ENCODE data around the gene MN1. TPM values are rescaled to one million over a fixed set of nuclear protein-coding genes. Genes with fewer than 3 reads are reported as not detected.

Gene MN1
- total RNA-seq, 1 donor from 2014 or later: 4.0 TPM

DNA sequence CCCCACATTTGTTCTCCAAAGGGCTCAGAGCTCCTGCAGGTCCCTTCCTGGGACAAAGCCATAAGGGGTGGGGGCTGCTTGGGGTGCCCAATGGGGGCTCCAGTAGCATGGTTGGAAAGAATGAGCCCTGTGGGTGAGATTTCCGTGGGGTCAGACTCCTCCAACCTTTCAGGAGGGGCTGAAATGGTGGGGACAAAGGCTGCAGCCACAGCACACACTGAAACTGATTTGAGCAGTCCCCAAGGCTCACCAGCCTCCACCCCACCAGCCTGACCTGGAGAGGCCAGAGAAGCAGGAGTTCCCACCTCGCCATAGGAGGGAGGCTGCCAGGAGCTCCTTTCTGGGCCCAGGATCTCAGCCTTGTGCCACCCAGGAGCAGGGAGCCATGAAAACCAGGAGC is 69.2 kb downstream of the MN1 start:
- Histone ChIP-seq H3K4me3 (no peak overlapping the region), H3K36me3 (no peaks in the 10 kb centered on the region), H3K27ac (no peak overlapping the region), H3K27me3 (no peaks in the 10 kb centered on the region), H3K4me1 (no peaks in the 10 kb centered on the region), H3K9me3 (peaks cover under 1% of the 10 kb centered on the region)
- intact Hi-C loops (cut with DNase I): no loop called here
- TF ChIP-seq, protein P1, sequence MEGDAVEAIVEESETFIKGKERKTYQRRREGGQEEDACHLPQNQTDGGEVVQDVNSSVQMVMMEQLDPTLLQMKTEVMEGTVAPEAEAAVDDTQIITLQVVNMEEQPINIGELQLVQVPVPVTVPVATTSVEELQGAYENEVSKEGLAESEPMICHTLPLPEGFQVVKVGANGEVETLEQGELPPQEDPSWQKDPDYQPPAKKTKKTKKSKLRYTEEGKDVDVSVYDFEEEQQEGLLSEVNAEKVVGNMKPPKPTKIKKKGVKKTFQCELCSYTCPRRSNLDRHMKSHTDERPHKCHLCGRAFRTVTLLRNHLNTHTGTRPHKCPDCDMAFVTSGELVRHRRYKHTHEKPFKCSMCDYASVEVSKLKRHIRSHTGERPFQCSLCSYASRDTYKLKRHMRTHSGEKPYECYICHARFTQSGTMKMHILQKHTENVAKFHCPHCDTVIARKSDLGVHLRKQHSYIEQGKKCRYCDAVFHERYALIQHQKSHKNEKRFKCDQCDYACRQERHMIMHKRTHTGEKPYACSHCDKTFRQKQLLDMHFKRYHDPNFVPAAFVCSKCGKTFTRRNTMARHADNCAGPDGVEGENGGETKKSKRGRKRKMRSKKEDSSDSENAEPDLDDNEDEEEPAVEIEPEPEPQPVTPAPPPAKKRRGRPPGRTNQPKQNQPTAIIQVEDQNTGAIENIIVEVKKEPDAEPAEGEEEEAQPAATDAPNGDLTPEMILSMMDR (IDR thresholded peaks at IDR 0.05): no peak
- ATAC-seq (no peak), DNase-seq (peak; percentile 58)

DNA sequence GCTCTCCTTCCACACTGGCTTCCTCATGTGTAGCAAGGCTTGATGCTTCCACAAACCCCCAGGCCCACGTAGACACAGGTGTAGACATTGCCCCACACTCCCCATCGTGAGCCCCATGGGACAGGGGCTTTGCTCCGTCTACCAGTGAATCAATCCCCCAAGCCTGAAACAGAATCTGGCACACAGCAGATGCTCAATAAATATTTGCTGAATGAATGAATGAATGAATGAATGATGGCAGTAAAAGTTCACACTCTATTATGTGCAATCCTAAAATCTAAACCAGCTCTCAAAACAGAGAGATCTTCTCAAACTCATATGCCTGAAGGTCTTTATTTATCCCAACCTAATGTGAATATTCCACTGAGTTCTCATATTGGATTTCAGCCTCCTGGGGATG is 69.9 kb downstream of the MN1 start:
- intact Hi-C loops (cut with DNase I): no loop called here

DNA sequence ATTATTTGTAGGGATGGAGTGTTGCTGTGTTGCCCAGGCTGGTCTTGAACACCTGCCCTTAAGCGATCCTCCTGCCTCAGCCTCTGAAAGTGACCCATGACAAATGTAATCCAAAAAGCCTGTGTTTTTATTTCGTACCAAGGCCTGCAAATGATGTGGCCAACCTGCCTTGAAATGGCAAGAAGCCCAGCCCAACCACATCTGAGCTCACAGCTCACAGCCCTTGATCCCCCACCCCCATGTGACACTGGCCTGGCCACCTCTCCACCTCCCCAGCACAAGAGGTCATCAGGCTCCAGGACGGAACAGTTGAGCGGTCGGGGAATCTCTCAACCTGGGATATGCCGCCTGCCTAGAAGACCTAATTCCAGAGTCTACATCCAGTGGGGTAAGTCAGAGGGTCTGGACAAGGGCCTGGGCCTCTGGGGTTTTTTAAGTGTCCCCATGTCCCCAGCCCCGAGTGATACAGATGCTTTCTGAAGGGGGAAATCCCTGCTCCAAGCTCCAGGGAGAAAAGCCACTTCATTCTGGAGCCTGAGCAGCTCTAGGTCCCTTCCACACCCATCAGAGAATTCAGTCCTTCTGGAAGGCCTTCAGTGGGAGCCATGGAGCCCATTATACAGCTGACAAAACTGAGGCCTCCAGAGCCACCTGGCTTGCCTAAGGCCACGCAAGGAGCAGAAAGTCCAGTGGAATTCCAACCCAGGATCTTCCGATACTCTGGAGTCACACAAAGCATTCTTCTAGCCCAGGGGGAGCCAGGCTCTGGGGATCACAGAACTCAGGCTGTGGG is 70.7 kb downstream of the MN1 start:
- Histone ChIP-seq H3K27me3 (no peaks in the 10 kb centered on the region), H3K36me3 (no peaks in the 10 kb centered on the region), H3K4me1 (peaks cover 12% of the 10 kb centered on the region), H3K27ac (no peak overlapping the region), H3K4me3 (no peak overlapping the region), H3K9me3 (no peaks in the 10 kb centered on the region)
- peak; percentile 31 for DNase-seq
- ATAC-seq: no peak
- intact Hi-C loops (cut with DNase I): no loop called here
- TF ChIP-seq, protein P1 (IDR thresholded peaks at IDR 0.05): no peak

More for the DNA sequence above, 69.9 kb downstream of the MN1 start:
- DNase-seq (peak; percentile 30), ATAC-seq (no peak)
- Histone ChIP-seq H3K9me3 (no peaks in the 10 kb centered on the region), H3K27ac (no peak overlapping the region), H3K27me3 (no peaks in the 10 kb centered on the region), H3K4me3 (no peak overlapping the region), H3K4me1 (peaks cover 7% of the 10 kb centered on the region), H3K36me3 (no peaks in the 10 kb centered on the region)
- TF ChIP-seq, protein P1 (IDR thresholded peaks at IDR 0.05): no peak

DNA sequence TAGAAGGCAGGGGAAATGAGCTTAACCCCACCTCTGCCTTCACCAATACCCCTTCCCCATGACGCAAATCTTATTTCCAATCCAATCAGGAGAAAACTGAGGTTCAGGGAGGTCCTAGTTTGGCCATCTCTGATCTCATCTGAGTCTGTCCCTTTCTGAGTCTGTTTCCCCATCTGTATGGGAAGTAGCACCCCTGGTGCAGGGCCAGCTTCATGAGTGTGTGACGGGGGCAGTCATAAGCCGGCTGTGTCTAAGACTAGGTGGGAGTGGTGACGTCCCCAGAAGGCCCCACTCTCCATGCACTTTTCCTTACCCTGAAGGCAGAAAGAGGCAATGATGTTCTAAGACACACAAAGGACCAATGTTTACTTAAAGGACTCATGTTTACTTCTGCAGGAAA is 72.3 kb downstream of the MN1 start:
- H3K36me3 ChIP-seq: no peaks in the 10 kb centered on the region
- intact Hi-C loops (cut with DNase I): no loop called here
- no peaks in the 10 kb centered on the region for H3K9me3 ChIP-seq
- H3K27me3 ChIP-seq: no peaks in the 10 kb centered on the region
- TF ChIP-seq, protein P1 (IDR thresholded peaks at IDR 0.05): no peak
- DNase-seq (peak; percentile 17), ATAC-seq (no peak)
- H3K4me1 ChIP-seq: peaks cover 12% of the 10 kb centered on the region
- no peak overlapping the region for H3K27ac ChIP-seq
- H3K4me3 ChIP-seq: no peak overlapping the region

DNA sequence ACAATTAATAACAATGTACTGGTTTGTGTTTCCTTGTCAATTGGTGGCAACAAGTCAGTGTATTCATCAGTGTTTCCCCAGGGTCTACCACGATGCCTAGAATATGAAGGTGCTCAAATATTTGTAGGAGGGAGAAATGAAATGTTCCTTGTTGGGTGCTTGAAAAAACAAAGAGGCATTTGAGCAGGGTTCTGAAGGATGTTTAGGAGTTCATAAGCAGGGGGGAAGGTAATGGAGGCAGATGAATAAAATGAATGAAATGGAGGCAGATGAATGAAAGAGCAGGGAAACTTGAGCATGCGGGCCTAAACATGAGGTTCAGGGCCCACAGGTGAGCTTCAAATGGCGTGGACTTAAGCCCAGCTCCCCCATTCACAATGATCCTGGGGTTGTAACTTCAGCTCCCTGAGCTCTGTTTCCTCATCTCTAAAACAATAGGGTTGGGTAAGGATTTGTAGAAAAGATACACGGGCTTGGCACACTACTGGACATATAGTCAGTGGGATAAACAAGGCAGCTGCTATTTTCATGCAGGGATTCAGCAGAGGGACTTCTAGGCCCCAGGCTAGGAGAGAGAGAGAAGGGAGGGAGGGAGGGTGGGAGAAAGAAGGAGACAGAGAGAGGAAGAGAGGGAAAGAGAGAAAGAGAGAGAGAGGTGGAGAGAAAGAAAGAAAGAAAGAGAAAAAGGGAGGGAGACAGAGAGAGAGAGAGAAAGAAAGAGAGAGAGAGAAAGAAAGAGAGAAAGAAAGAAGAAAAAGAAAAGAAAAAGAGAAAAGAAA is 73.7 kb downstream of the MN1 start:
- DNase-seq: no peak
- intact Hi-C loops (cut with DNase I): no loop called here

More for the DNA sequence above, 73.7 kb downstream of the MN1 start:
- no peak for ATAC-seq
- TF ChIP-seq, protein P1 (IDR thresholded peaks at IDR 0.05): no peak
- Histone ChIP-seq H3K27me3 (no peaks in the 10 kb centered on the region), H3K4me3 (no peak overlapping the region), H3K27ac (peak overlapping the region; percentile 83), H3K4me1 (peaks cover 12% of the 10 kb centered on the region), H3K36me3 (no peaks in the 10 kb centered on the region), H3K9me3 (no peaks in the 10 kb centered on the region)

Measured in upper lobe of right lung (tissue), 1 donor.